Jurkat, Clone E6-1 (cell line): Measurements from ENCODE around the gene CENPP.

Source experiments
- DNase-seq: peaks from one replicate; pipeline ENCODE4 v3.0.0-alpha.2; 2011; ENCODE audit warnings: low read depth, low spot score
- H3K4me3 ChIP-seq: 2 replicates; pipeline ENCODE4 v1.5.1; 2011; ENCODE audit warnings: mild to moderate bottlenecking, low read length, control low read depth, moderate library complexity

Gene CENPP

GRCh38 chr9:92494856-92495255 is 169.1 kb downstream of the CENPP start:
- no peak overlapping the region for H3K4me3 ChIP-seq
- no peak for DNase-seq

GRCh38 chr9:92496396-92497176 is 170.8 kb downstream of the CENPP start:
- no peak for DNase-seq
- no peak overlapping the region for H3K4me3 ChIP-seq

- H3K4me3 ChIP-seq: no peak overlapping the region
- no peak for DNase-seq
Observed at GRCh38 chr9:92499701-92500100, 173.9 kb downstream of the CENPP start.

- no peak for DNase-seq
- no peak overlapping the region for H3K4me3 ChIP-seq
Observed at GRCh38 chr9:92500725-92501124, 175.0 kb downstream of the CENPP start.

GRCh38 chr9:92501671-92502393 is 176.1 kb downstream of the CENPP start:
- no peak overlapping the region for H3K4me3 ChIP-seq
- DNase-seq: peak; percentile 34

- no peak overlapping the region for H3K4me3 ChIP-seq
- no peak for DNase-seq
Observed at GRCh38 chr9:92503156-92503555, 177.4 kb downstream of the CENPP start.

GRCh38 chr9:92504881-92505280 is 179.1 kb downstream of the CENPP start:
- DNase-seq: no peak
- H3K4me3 ChIP-seq: no peak overlapping the region

- no peak for DNase-seq
- H3K4me3 ChIP-seq: no peak overlapping the region
Observed at GRCh38 chr9:92506184-92506857, 180.6 kb downstream of the CENPP start.

GRCh38 chr9:92507005-92507404 is 181.3 kb downstream of the CENPP start:
- H3K4me3 ChIP-seq: no peak overlapping the region
- DNase-seq: no peak

GRCh38 chr9:92507496-92507895 is 181.7 kb downstream of the CENPP start:
- DNase-seq: peak; percentile 14
- no peak overlapping the region for H3K4me3 ChIP-seq

GRCh38 chr9:92508018-92508820 is 182.5 kb downstream of the CENPP start:
- DNase-seq: no peak
- H3K4me3 ChIP-seq: no peak overlapping the region

GRCh38 chr9:92509050-92509449 is 183.3 kb downstream of the CENPP start:
- no peak overlapping the region for H3K4me3 ChIP-seq
- no peak for DNase-seq

- DNase-seq: no peak
- H3K4me3 ChIP-seq: no peak overlapping the region
Observed at GRCh38 chr9:92510747-92511146, 185.0 kb downstream of the CENPP start.

GRCh38 chr9:92512622-92513021 is 186.9 kb downstream of the CENPP start:
- no peak overlapping the region for H3K4me3 ChIP-seq
- no peak for DNase-seq

GRCh38 chr9:92513349-92513748 is 187.6 kb downstream of the CENPP start:
- no peak for DNase-seq

GRCh38 chr9:92514635-92515034 is 188.9 kb downstream of the CENPP start:
- DNase-seq: no peak
- H3K4me3 ChIP-seq: no peak overlapping the region

More at GRCh38 chr9:92513349-92513748, 187.6 kb downstream of the CENPP start:
- no peak overlapping the region for H3K4me3 ChIP-seq

- no peak overlapping the region for H3K4me3 ChIP-seq
- no peak for DNase-seq
Observed at GRCh38 chr9:92516521-92516920, 190.8 kb downstream of the CENPP start.

- DNase-seq: no peak
- H3K4me3 ChIP-seq: no peak overlapping the region
Observed at GRCh38 chr9:92517046-92517445, 191.3 kb downstream of the CENPP start.

GRCh38 chr9:92518199-92518598 is 192.4 kb downstream of the CENPP start:
- H3K4me3 ChIP-seq: no peak overlapping the region
- DNase-seq: no peak
